ENCODE data around the gene NDUFA8.

The NDUFA8 gene

GRCh38 chr9:122134822-122135528, 24.6 kb downstream of the NDUFA8 start:
- DNase-seq, result no peak

- no peak for DNase-seq
Measured at GRCh38 chr9:122133984-122134535, 25.5 kb downstream of the NDUFA8 start.

- no peak for DNase-seq
Measured at GRCh38 chr9:122133263-122133983, 26.2 kb downstream of the NDUFA8 start.

- no peak for DNase-seq
Measured at GRCh38 chr9:122132539-122132938, 27.0 kb downstream of the NDUFA8 start.

GRCh38 chr9:122131401-122132001, 28.1 kb downstream of the NDUFA8 start:
- no peak for DNase-seq

GRCh38 chr9:122130837-122131236, 28.7 kb downstream of the NDUFA8 start:
- no peak for DNase-seq

- no peak for DNase-seq
Measured at GRCh38 chr9:122129969-122130368, 29.6 kb downstream of the NDUFA8 start.

GRCh38 chr9:122128969-122129343, 30.6 kb downstream of the NDUFA8 start:
- DNase-seq, result no peak

GRCh38 chr9:122128007-122128968, 31.3 kb downstream of the NDUFA8 start:
- DNase-seq, result no peak

- no peak for DNase-seq
Measured at GRCh38 chr9:122127396-122127798, 32.2 kb downstream of the NDUFA8 start.

GRCh38 chr9:122126331-122127261, 33.0 kb downstream of the NDUFA8 start:
- no peak for DNase-seq

- no peak for DNase-seq
Measured at GRCh38 chr9:122125509-122126330, 33.9 kb downstream of the NDUFA8 start.

GRCh38 chr9:122125158-122125508, 34.4 kb downstream of the NDUFA8 start:
- DNase-seq, result peak; percentile 64

GRCh38 chr9:122124528-122124927, 35.1 kb downstream of the NDUFA8 start:
- no peak for DNase-seq

GRCh38 chr9:122124048-122124447, 35.5 kb downstream of the NDUFA8 start:
- no peak for DNase-seq

GRCh38 chr9:122122903-122123632, 36.5 kb downstream of the NDUFA8 start:
- DNase-seq, result peak; percentile 43

- DNase-seq, result no peak
Measured at GRCh38 chr9:122122468-122122867, 37.1 kb downstream of the NDUFA8 start.

- DNase-seq, result no peak
Measured at GRCh38 chr9:122121931-122122330, 37.6 kb downstream of the NDUFA8 start.

- DNase-seq, result no peak
Measured at GRCh38 chr9:122121391-122121790, 38.2 kb downstream of the NDUFA8 start.
